ENCODE results near the gene GTF3C1. TPM values are rescaled to one million over a fixed set of nuclear protein-coding genes. Genes with fewer than 3 reads are reported as not detected.

GTF3C1 gene
- total and polyA plus RNA-seq, 2 of the 13 experiments (the other 11 are each of a cell fraction or from before 2014, with no cell fraction given): 29.2 to 72.7 TPM

GRCh38 chr16:27515874-27516353 is 33.8 kb downstream of the GTF3C1 start:
- no TSS peak for BruUV-seq (replicated peaks)
- Histone ChIP-seq H3K4me3 (replicated peaks in 1 of 3; ENCODE audit: insufficient read depth in 1 of 3, low read depth in 2 of 3, low read length in 3 of 3) (no peak overlapping the region), H3K9me3 (ENCODE audit: low read length) (no peaks in the 10 kb centered on the region), H3K4me2 (ENCODE audit: low read depth, low read length) (no peak overlapping the region), H3K36me3 (replicated peaks in 1 of 2; ENCODE audit: control insufficient read depth in 1 of 2, insufficient read depth in 2 of 2, low read length in 2 of 2) (peaks cover 30 to 77% of the 10 kb centered on the region in 2 experiments), H2AFZ (ENCODE audit: low read length) (no peak overlapping the region), H3K9ac (ENCODE audit: insufficient read depth, low read depth, low read length) (no peak overlapping the region), H4K20me1 (ENCODE audit: insufficient read depth, low read length) (peaks cover 9% of the 10 kb centered on the region; the same call in 1 of the 2 replicates), H3K4me1 (ENCODE audit: insufficient read depth, low read length) (peaks cover 13% of the 10 kb centered on the region), H3K79me2 (ENCODE audit: insufficient read depth, low read length) (no peaks in the 10 kb centered on the region), H3K27me3 (ENCODE audit: control insufficient read depth in 1 of 2, insufficient read depth in 2 of 2, low read length in 2 of 2) (no peaks in the 10 kb centered on the region), H3K27ac (ENCODE audit: extremely low read length, insufficient read depth, low read length) (no peak overlapping the region)
- FAIRE-seq (peak; percentile 87), DNase-seq (ENCODE audit: low spot score) (peak; percentile 36), ATAC-seq (peak; percentile 90)
- WGBS (ENCODE audit: low lambda C conversion rate): 95% methylated on average over 9 of the region's 9 CpGs
- TF ChIP-seq STAG1 (CRISPR knock-in tag; IDR thresholded peaks at IDR 0.05) (peak; percentile 25; the same call in 1 of the 2 replicates), CTCF (CRISPR knock-in tag; IDR thresholded peaks at IDR 0.05) (peak; percentile 49), KDM5A (IDR thresholded peaks at IDR 0.05; ENCODE audit: borderline replicate concordance, low read length) (no peak), HOXA9 (CRISPR knock-in tag; IDR thresholded peaks at IDR 0.05; ENCODE audit: borderline replicate concordance) (no peak), MAFF (IDR thresholded peaks at IDR 0.05; ENCODE audit: low read depth, low read length) (no peak), ZBTB33 (CRISPR knock-in tag; IDR thresholded peaks at IDR 0.05) (peak; percentile 97), RAD21 (CRISPR knock-in tag; IDR thresholded peaks at IDR 0.05) (peak; percentile 25; the same call in 1 of the 2 replicates), ZSCAN12 (CRISPR knock-in tag; IDR thresholded peaks at IDR 0.05) (no peak), ZNF816 (CRISPR knock-in tag; IDR thresholded peaks at IDR 0.05; ENCODE audit: borderline replicate concordance) (no peak), KDM3A (CRISPR knock-in tag; IDR thresholded peaks at IDR 0.05; ENCODE audit: low read depth) (no peak), ZSCAN30 (CRISPR knock-in tag; IDR thresholded peaks at IDR 0.05) (no peak), GABPA (IDR thresholded peaks at IDR 0.05; ENCODE audit: low read depth, low read length) (no peak), GABPA (CRISPR knock-in tag; IDR thresholded peaks at IDR 0.05; ENCODE audit: low read depth) (no peak), XRCC5 (optimal IDR thresholded peaks at IDR 0.05; ENCODE audit: low read length) (peak; percentile 60), TOE1 (CRISPR knock-in tag; IDR thresholded peaks at IDR 0.05) (no peak), AGO2 (optimal IDR thresholded peaks at IDR 0.05; ENCODE audit: low read depth, low read length) (peak; percentile 38), ZBTB44 (CRISPR knock-in tag; IDR thresholded peaks at IDR 0.05) (no peak), PHF8 (CRISPR knock-in tag; IDR thresholded peaks at IDR 0.05) (no peak), NBN (conservative IDR thresholded peaks at IDR 0.05) (no peak), KDM1A (CRISPR knock-in tag; IDR thresholded peaks at IDR 0.05) (no peak), JUN (CRISPR knock-in tag; IDR thresholded peaks at IDR 0.05) (no peak), ZNF629 (CRISPR knock-in tag; conservative IDR thresholded peaks at IDR 0.05) (peak; percentile 89), CREBL2 (CRISPR knock-in tag; IDR thresholded peaks at IDR 0.05; ENCODE audit: borderline replicate concordance) (no peak)
- intact Hi-C loops (cut with micrococcal nuclease; ENCODE audit: unreplicated experiment) (loop anchor here (10.0 kb wide), 1 partner anchor 89 kb away; no protein-coding TSS in a partner anchor), in situ Hi-C loops (cut with HindIII; ENCODE audit: extremely low pct_ligation_motif_present, low pct_unique_long_range_greater_than_20kb) (no loop called here)
- CTCF ChIA-PET (ENCODE audit: low intra/inter-chr PET ratio, low total read pairs): no interaction called here
- POLR2A ChIA-PET: interaction anchor here (1.9 kb wide), 1 partner anchor 34 kb away, joined by 5 read pairs; the partner anchor contains the start of genes GTF3C1 and KATNIP

Data from HepG2 (cell line).